Activated CD8-positive, alpha-beta memory T cell treated with anti-CD3 and anti-CD28 coated beads, Interleukin-2, amount 50 U/mL, for 24 hours (primary cell): ENCODE data around the gene SBF1.

Source experiments
- DNase-seq: peaks from one replicate; pipeline ENCODE4 v3.0.0-alpha.2; 2020; ENCODE audit errors: extremely low read depth

The SBF1 gene

DNA sequence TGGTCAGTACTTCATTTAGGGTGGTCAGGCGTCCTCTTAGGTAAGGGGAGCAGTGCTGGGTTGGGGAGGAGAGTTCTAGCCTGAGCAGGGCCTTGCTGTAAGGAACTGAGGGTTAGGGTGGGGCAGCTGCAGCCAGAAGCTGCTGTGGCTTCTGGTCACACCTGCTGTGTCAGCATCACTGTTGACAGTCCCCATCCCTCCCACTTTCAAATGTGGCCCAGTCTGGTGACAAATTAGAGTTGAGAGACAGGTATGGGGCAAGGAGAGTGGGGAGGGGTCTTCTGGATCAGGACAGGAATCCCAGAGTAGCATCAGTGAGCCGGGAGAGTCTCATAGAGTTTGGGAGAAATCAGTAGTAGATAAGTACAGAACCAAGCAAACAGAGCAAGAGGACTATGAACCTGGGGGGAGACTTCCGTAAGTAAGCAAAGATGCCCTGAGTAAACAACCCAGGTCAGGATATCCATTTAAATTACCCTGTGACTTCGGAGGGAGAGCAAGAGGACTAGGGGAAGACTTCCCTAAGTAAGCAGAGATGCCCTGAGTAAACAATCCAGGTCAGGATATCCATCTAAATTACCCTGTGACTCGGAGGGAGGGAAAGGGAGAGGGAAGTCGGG, 78.0 kb downstream of the SBF1 start:
- DNase-seq = no peak
